HCT116 (cell line): ENCODE measurements around the gene CRAT.

ENCODE experiments used
- CTCF ChIP-seq, 3 experiments: fragments of 200-600 bp in 1 of 3; sonication (generic) in 1 of 3; IDR thresholded peaks in 2 of 3; conservative IDR thresholded peaks in 1 of 3; 2 replicates each; pipeline ENCODE4 v1.5.1; 2012 to 2017; ENCODE audit warnings: low read depth in 2 of 3, low read length in 2 of 3, antibody characterized with exemption in 1 of 3, borderline replicate concordance in 1 of 3, control low read depth in 1 of 3, mild to moderate bottlenecking in 1 of 3, mixed read lengths in 1 of 3, mixed run types in 1 of 3, moderate library complexity in 1 of 3; ENCODE audit not compliant: insufficient read depth in 1 of 3
- ELF1 ChIP-seq: IDR thresholded peaks from 2 replicates; pipeline ENCODE4 v1.6.1; 2012; ENCODE audit warnings: low read depth, borderline replicate concordance
- EZH2 ChIP-seq: fragments of 200-600 bp; sonication (generic); IDR thresholded peaks from 2 replicates; pipeline ENCODE4 v1.6.1; 2017; ENCODE audit warnings: antibody characterized with exemption, mixed run types
- EZH2phosphoT487 ChIP-seq: fragments of 200-600 bp; IDR thresholded peaks from 2 replicates; pipeline ENCODE4 v1.6.1; 2018; ENCODE audit warnings: antibody characterized with exemption, borderline replicate concordance
- JUND ChIP-seq: IDR thresholded peaks from 2 replicates; pipeline ENCODE4 v1.6.1; 2012
- MAX ChIP-seq: IDR thresholded peaks from 2 replicates; pipeline ENCODE4 v1.6.1; 2012
- POLR2A ChIP-seq: IDR thresholded peaks from 2 replicates; pipeline ENCODE4 v1.7.0; 2011; ENCODE audit warnings: borderline replicate concordance; ENCODE audit not compliant: insufficient read depth, insufficient read length; ENCODE audit errors: extremely low read depth
- POLR2AphosphoS5 ChIP-seq: IDR thresholded peaks from 2 replicates; pipeline ENCODE4 v1.6.1; 2011; ENCODE audit warnings: mild to moderate bottlenecking, low read depth, low read length, moderate library complexity
- RAD21 ChIP-seq: IDR thresholded peaks from 2 replicates; pipeline ENCODE4 v1.6.1; 2012; ENCODE audit warnings: low read depth, mild to moderate bottlenecking
- YY1 ChIP-seq: IDR thresholded peaks from 2 replicates; pipeline ENCODE4 v1.6.1; 2011; ENCODE audit warnings: low read length, low read depth, moderate library complexity, mild to moderate bottlenecking; ENCODE audit not compliant: insufficient replicate concordance; ENCODE audit errors: extremely low read depth
- ZFX ChIP-seq: fragments of 450-650 bp; IDR thresholded peaks from 2 replicates; pipeline ENCODE4 v1.6.1; 2017
- ZNF274 ChIP-seq: fragments of 200-500 bp; sonication (Bioruptor generic); IDR thresholded peaks from 2 replicates; pipeline ENCODE4 v1.6.1; 2014; ENCODE audit warnings: mild to moderate bottlenecking, low read depth, low read length, inconsistent platforms

GRCh38 chr9:129069862-129070641 is 40.5 kb downstream of the CRAT start:
- no peak for TF ChIP-seq CTCF (IDR thresholded peaks at IDR 0.05 in 2 of 3, conservative IDR thresholded peaks at IDR 0.05 in 1 of 3; ENCODE audit: borderline replicate concordance in 1 of 3, insufficient read depth in 1 of 3, low read depth in 2 of 3, low read length in 2 of 3)
- TF ChIP-seq POLR2AphosphoS5: no peak
- no peak for TF ChIP-seq EZH2
- TF ChIP-seq ELF1: no peak
- TF ChIP-seq ZFX: no peak
- no peak for TF ChIP-seq MAX
- TF ChIP-seq POLR2A: no peak
- TF ChIP-seq ZNF274: no peak
- TF ChIP-seq JUND: no peak
- TF ChIP-seq EZH2phosphoT487: no peak
- no peak for TF ChIP-seq RAD21
- TF ChIP-seq YY1: no peak
